Measurements from ENCODE around the gene CYTH4. TPM values are rescaled to one million over a fixed set of nuclear protein-coding genes. Genes with fewer than 3 reads are reported as not detected.

Gene CYTH4
- total RNA-seq, 2 donors from 2014 or later: 50.8 to 78.0 TPM

- Histone ChIP-seq H3K27ac (no peak overlapping the region), H3K4me3 (no peak overlapping the region), H3K36me3 (no peaks in the 10 kb centered on the region), H3K27me3 (replicated peaks; ENCODE audit: insufficient read depth) (no peaks in the 10 kb centered on the region), H3K9me3 (no peaks in the 10 kb centered on the region), H3K4me1 (ENCODE audit: control insufficient read depth in 1 of 2, low read depth in 2 of 2) (no peaks in the 10 kb centered on the region)
- ATAC-seq (ENCODE audit: insufficient number of reproducible peaks, low FRiP score, low read depth): no peak
- TF ChIP-seq CTCF (IDR thresholded peaks at IDR 0.05): no peak
- DNase-seq (ENCODE audit: low spot score): no peak
Observed at GRCh38 chr22:37294747-37295146, 12.4 kb downstream of the CYTH4 start.

- ATAC-seq (ENCODE audit: insufficient number of reproducible peaks, low FRiP score, low read depth): no peak
- no peaks in the 10 kb centered on the region for H3K36me3 ChIP-seq
- no peak overlapping the region for H3K27ac ChIP-seq
- no peak for DNase-seq (ENCODE audit: low spot score)
- H3K4me3 ChIP-seq: no peak overlapping the region
- no peaks in the 10 kb centered on the region for H3K27me3 ChIP-seq (replicated peaks; ENCODE audit: insufficient read depth)
- no peak for TF ChIP-seq CTCF (IDR thresholded peaks at IDR 0.05)
- no peaks in the 10 kb centered on the region for H3K9me3 ChIP-seq
- H3K4me1 ChIP-seq (ENCODE audit: control insufficient read depth in 1 of 2, low read depth in 2 of 2): no peaks in the 10 kb centered on the region
Observed at GRCh38 chr22:37295213-37295886, 13.0 kb downstream of the CYTH4 start.

GRCh38 chr22:37295946-37296345, 13.6 kb downstream of the CYTH4 start:
- Histone ChIP-seq H3K36me3 (no peaks in the 10 kb centered on the region), H3K4me1 (ENCODE audit: control insufficient read depth in 1 of 2, low read depth in 2 of 2) (no peaks in the 10 kb centered on the region), H3K27me3 (replicated peaks; ENCODE audit: insufficient read depth) (no peaks in the 10 kb centered on the region), H3K27ac (no peak overlapping the region), H3K9me3 (no peaks in the 10 kb centered on the region), H3K4me3 (no peak overlapping the region)
- DNase-seq (ENCODE audit: low spot score): no peak
- TF ChIP-seq CTCF (IDR thresholded peaks at IDR 0.05): no peak
- no peak for ATAC-seq (ENCODE audit: insufficient number of reproducible peaks, low FRiP score, low read depth)

GRCh38 chr22:37298748-37299495, 16.6 kb downstream of the CYTH4 start:
- Histone ChIP-seq H3K9me3 (no peaks in the 10 kb centered on the region), H3K4me1 (ENCODE audit: control insufficient read depth in 1 of 2, low read depth in 2 of 2) (no peaks in the 10 kb centered on the region), H3K27me3 (replicated peaks; ENCODE audit: insufficient read depth) (no peaks in the 10 kb centered on the region), H3K4me3 (no peak overlapping the region), H3K27ac (no peak overlapping the region), H3K36me3 (no peaks in the 10 kb centered on the region)
- TF ChIP-seq CTCF (IDR thresholded peaks at IDR 0.05): no peak
- DNase-seq (ENCODE audit: low spot score) (no peak), ATAC-seq (ENCODE audit: insufficient number of reproducible peaks, low FRiP score, low read depth) (no peak)

GRCh38 chr22:37299969-37300509, 17.7 kb downstream of the CYTH4 start:
- Histone ChIP-seq H3K4me1 (ENCODE audit: control insufficient read depth in 1 of 2, low read depth in 2 of 2) (no peaks in the 10 kb centered on the region), H3K9me3 (no peaks in the 10 kb centered on the region), H3K4me3 (no peak overlapping the region), H3K36me3 (no peaks in the 10 kb centered on the region), H3K27me3 (replicated peaks; ENCODE audit: insufficient read depth) (no peaks in the 10 kb centered on the region), H3K27ac (no peak overlapping the region)
- no peak for ATAC-seq (ENCODE audit: insufficient number of reproducible peaks, low FRiP score, low read depth)
- no peak for TF ChIP-seq CTCF (IDR thresholded peaks at IDR 0.05)
- no peak for DNase-seq (ENCODE audit: low spot score)

Measured in thoracic aorta (tissue), 2 donors.